K562 (cell line): ENCODE data around the gene RARG. TPM values are rescaled to one million over a fixed set of nuclear protein-coding genes. Genes with fewer than 3 reads are reported as not detected.

Experiments
- NR2C1 ChIP-seq, 2 experiments: fragments of 450-650 bp; IDR thresholded peaks; 2 replicates each; pipeline ENCODE4 v1.6.1; 2017; ENCODE audit warnings: mild to moderate bottlenecking in 2 of 2, antibody characterized with exemption in 1 of 2, inconsistent platforms in 1 of 2, missing compliant biosample characterization in 1 of 2, missing genetic modification characterization in 1 of 2
- TAF1 ChIP-seq: IDR thresholded peaks from 2 replicates; pipeline ENCODE4 v1.6.1; 2011; ENCODE audit warnings: mild to moderate bottlenecking, low read length, moderate library complexity; ENCODE audit not compliant: insufficient read depth, control insufficient read depth, severe bottlenecking; ENCODE audit errors: extremely low read depth
- polyA plus RNA-seq, 8 experiments: library from polyadenylated mRNA; depleted of rRNA in 4 of 8; stranded (reverse) in 5 of 8; unstranded in 3 of 8; fragments of >200 nt; fragmentation: Nextera tagmentation in 2 of 8; fragmentation: Illumina TruSeq in 1 of 8; extraction: Ambion mirVana in 2 of 8; extraction: Trizol in 1 of 8; gene quantifications; 2 replicates each; pipeline versions ENCODE4 v1.2.1 to v1.2.3, GENCODE V29; 2011 to 2014; ENCODE audit warnings: inconsistent platforms in 1 of 8, missing spikeins in 1 of 8
- total RNA-seq, 7 experiments: library from RNA; depleted of rRNA in 6 of 7; stranded (reverse); fragments of >200 nt in 6 of 7; fragmentation: Illumina TruSeq in 2 of 7; extraction: Trizol in 2 of 7; gene quantifications; 2 replicates each; pipeline versions ENCODE4 v1.2.1 to v1.2.3, GENCODE V29; 2011 to 2021; ENCODE audit warnings: low replicate concordance in 1 of 7
- TF ChIP-seq, protein P1 (sequence below): fragments of 450-650 bp; IDR thresholded peaks from 2 replicates; pipeline ENCODE4 v1.6.1; 2018; ENCODE audit not compliant: partially characterized antibody
- TF ChIP-seq, protein P2 (sequence below): fragments of 250-450 bp; sonication (Bioruptor Pico); IDR thresholded peaks from 2 replicates; pipeline ENCODE4 v1.4.0; 2020

The RARG gene
- total and polyA plus RNA-seq, 9 of the 15 experiments (the other 6 are each of a cell fraction or from before 2014, with no cell fraction given): 0.18 to 7.6 (median 3.8) TPM

DNA sequence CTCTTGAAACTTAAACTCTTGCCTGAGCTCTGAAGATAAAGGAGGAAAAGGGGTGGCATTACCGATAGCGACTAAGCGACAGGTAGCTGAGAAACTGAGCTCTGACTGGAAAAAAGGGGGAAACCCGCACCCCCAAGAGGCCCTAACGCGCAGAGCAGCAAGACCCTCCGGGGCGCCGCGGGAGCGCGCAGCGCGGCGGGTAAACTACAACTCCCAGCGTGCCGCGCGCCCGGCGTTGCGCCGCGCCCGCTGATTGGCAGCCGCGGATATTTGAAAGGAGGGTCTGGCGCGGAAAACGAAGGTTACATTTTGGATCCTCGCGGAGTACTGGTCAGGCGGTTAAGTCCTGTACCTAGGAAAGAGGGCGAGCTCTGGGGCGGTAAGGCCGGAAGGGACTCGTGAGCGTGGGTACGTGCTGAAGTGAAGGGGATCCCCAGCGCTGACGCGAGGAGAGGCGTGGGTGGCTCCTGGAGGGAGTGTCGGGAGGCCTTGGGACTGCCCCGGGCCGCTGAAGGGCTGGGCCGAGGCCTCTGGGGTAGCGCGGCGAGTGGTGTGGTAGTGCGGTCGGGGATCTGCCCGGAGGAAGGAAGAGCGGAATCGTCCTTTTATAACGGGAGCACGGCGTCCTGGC, 36.1 kb upstream of the RARG start, which contains the start of gene ESPL1 (continued):
- TF ChIP-seq, protein P1, sequence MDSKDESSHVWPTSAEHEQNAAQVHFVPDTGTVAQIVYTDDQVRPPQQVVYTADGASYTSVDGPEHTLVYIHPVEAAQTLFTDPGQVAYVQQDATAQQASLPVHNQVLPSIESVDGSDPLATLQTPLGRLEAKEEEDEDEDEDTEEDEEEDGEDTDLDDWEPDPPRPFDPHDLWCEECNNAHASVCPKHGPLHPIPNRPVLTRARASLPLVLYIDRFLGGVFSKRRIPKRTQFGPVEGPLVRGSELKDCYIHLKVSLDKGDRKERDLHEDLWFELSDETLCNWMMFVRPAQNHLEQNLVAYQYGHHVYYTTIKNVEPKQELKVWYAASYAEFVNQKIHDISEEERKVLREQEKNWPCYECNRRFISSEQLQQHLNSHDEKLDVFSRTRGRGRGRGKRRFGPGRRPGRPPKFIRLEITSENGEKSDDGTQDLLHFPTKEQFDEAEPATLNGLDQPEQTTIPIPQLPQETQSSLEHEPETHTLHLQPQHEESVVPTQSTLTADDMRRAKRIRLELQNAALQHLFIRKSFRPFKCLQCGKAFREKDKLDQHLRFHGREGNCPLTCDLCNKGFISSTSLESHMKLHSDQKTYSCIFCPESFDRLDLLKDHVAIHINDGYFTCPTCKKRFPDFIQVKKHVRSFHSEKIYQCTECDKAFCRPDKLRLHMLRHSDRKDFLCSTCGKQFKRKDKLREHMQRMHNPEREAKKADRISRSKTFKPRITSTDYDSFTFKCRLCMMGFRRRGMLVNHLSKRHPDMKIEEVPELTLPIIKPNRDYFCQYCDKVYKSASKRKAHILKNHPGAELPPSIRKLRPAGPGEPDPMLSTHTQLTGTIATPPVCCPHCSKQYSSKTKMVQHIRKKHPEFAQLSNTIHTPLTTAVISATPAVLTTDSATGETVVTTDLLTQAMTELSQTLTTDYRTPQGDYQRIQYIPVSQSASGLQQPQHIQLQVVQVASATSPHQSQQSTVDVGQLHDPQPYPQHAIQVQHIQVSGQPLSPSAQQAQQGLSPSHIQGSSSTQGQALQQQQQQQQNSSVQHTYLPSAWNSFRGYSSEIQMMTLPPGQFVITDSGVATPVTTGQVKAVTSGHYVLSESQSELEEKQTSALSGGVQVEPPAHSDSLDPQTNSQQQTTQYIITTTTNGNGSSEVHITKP: peak; percentile 38
- TF ChIP-seq NR2C1 (IDR thresholded peaks at IDR 0.05) (no peak), NR2C1 (tag; IDR thresholded peaks at IDR 0.05) (peak; percentile 56), TAF1 (peak; percentile 19)
- TF ChIP-seq, protein P2, sequence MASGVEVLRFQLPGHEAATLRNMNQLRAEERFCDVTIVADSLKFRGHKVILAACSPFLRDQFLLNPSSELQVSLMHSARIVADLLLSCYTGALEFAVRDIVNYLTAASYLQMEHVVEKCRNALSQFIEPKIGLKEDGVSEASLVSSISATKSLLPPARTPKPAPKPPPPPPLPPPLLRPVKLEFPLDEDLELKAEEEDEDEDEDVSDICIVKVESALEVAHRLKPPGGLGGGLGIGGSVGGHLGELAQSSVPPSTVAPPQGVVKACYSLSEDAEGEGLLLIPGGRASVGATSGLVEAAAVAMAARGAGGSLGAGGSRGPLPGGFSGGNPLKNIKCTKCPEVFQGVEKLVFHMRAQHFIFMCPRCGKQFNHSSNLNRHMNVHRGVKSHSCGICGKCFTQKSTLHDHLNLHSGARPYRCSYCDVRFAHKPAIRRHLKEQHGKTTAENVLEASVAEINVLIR (CRISPR knock-in tag): peak; percentile 38; the same call in 1 of the 2 replicates
- TF ChIP-seq, all 486 proteins: peak for 140
